Uterus (tissue), 4 donors: ENCODE data around the gene POLQ. TPM values are rescaled to one million over a fixed set of nuclear protein-coding genes. Genes with fewer than 3 reads are reported as not detected.
"Not testable (repeated sequence)": the region's sequence is repeated elsewhere in the genome, so short reads cannot be mapped to it uniquely, and the experiment has no call there.

Experiments used
- DNase-seq, 2 donors: peaks; one replicate each; pipeline ENCODE4 v3.0.0-alpha.2; 2019 to 2020
- H3K27ac ChIP-seq, 2 donors: fragments of 200-600 bp; sonication (generic); 1 replicate in 1 of 2; 2 replicates in 1 of 2; pipeline ENCODE4 v1.5.1; 2016 to 2018
- H3K27me3 ChIP-seq, 2 donors: fragments of 200-600 bp; sonication (generic); one replicate each; pipeline ENCODE4 v1.5.1; 2018 to 2019; ENCODE audit warnings: control low read depth in 1 of 2
- H3K36me3 ChIP-seq, 2 donors: fragments of 200-600 bp; sonication (generic); one replicate each; pipeline ENCODE4 v1.5.1; 2019; ENCODE audit warnings: control low read depth in 1 of 2
- H3K4me1 ChIP-seq, 2 donors: fragments of 200-600 bp; sonication (generic); one replicate each; pipeline ENCODE4 v1.5.1; 2018 to 2019; ENCODE audit warnings: control low read depth in 1 of 2
- H3K4me3 ChIP-seq, 2 donors: fragments of 200-600 bp; sonication (generic); 1 replicate in 1 of 2; 2 replicates in 1 of 2; pipeline ENCODE4 v1.5.1; 2018 to 2019; ENCODE audit warnings: mild to moderate bottlenecking in 1 of 2
- H3K9me3 ChIP-seq, 2 donors: fragments of 200-600 bp; sonication (generic); one replicate each; pipeline ENCODE4 v1.5.1; 2019; ENCODE audit warnings: control low read depth in 1 of 2
- CTCF ChIP-seq, 4 experiments: fragments of 200-600 bp in 2 of 4; fragments of 450-650 bp in 2 of 4; sonication (generic) in 2 of 4; IDR thresholded peaks; one replicate each; pipeline ENCODE4 v1.5.1; 2016 to 2019; ENCODE audit warnings: antibody characterized with exemption in 4 of 4, mild to moderate bottlenecking in 2 of 4, moderate library complexity in 1 of 4
- POLR2A ChIP-seq, 2 donors: fragments of 450-650 bp; IDR thresholded peaks; one replicate each; pipeline ENCODE4 v1.6.1; 2016; ENCODE audit warnings: antibody characterized with exemption in 2 of 2, mild to moderate bottlenecking in 1 of 2, moderate library complexity in 1 of 2
- intact Hi-C: fragments of 100-400 bp; cut with DNase I; formaldehyde crosslinking; loops from one replicate; pipeline ENCODE4 v1.15.1; 2023; ENCODE audit warnings: low total_unique reads
- total RNA-seq, 4 donors: library from RNA; depleted of rRNA in 3 of 4; stranded (reverse); fragments of >200 nt in 3 of 4; gene quantifications; one replicate each; pipeline versions ENCODE4 v1.1.0 to v1.2.4, GENCODE V29; 2014 to 2023
- donor health status: DM: yes; HTN: yes; CAD: no.

Gene POLQ
- total RNA-seq: 1 to 10 TPM in 1 of 4 donors, under 1 TPM in 2, not detected in 1; 0.26 to 5.8 (median 0.58) TPM

- Histone ChIP-seq H3K9me3 (no peaks in the 10 kb centered on the region), H3K4me3 (peak within 1 kb of the TSS; percentile 35 to 48), H3K4me1 (no peaks in the 10 kb centered on the region), H3K27ac (peak within 1 kb of the TSS; percentile 45 to 62), H3K27me3 (no peaks in the 10 kb centered on the region), H3K36me3 (no peaks in the 10 kb centered on the region)
- intact Hi-C loops: no loop called here
- TF ChIP-seq CTCF (IDR thresholded peaks at IDR 0.05): peak in 1 of 4 experiments; percentile 14
- TF ChIP-seq POLR2A (IDR thresholded peaks at IDR 0.05): no peak
- peak; percentile 87 to 88 for DNase-seq
Measured at GRCh38 chr3:121545574-121546455, at the start of gene POLQ. TSS of gene POLQ (minus strand) at chr3:121545988. CDS start at chr3:121545877, 111 bp downstream.

- no peak overlapping the region for H3K4me3 ChIP-seq
- H3K27ac ChIP-seq: no peak overlapping the region
- intact Hi-C loops: no loop called here
- no peaks in the 10 kb centered on the region for H3K4me1 ChIP-seq
- no peaks in the 10 kb centered on the region for H3K27me3 ChIP-seq
- DNase-seq: no peak
- no peaks in the 10 kb centered on the region for H3K9me3 ChIP-seq
- H3K36me3 ChIP-seq: no peaks in the 10 kb centered on the region
- TF ChIP-seq CTCF (IDR thresholded peaks at IDR 0.05) (no peak), POLR2A (IDR thresholded peaks at IDR 0.05) (no peak)
Measured at GRCh38 chr3:121594850-121595249, 49.1 kb upstream of the POLQ start.

GRCh38 chr3:121593806-121594205 lies 48.0 kb upstream of the POLQ start:
- H3K27me3 ChIP-seq, H3K36me3 ChIP-seq, H3K4me3 ChIP-seq, DNase-seq, H3K27ac ChIP-seq, H3K9me3 ChIP-seq, intact Hi-C loops, H3K4me1 ChIP-seq: not testable (repeated sequence)

- Histone ChIP-seq H3K27ac (no peak within 1 kb of the TSS), H3K36me3 (no peaks in the 10 kb centered on the region), H3K4me3 (no peak within 1 kb of the TSS), H3K9me3 (no peaks in the 10 kb centered on the region), H3K4me1 (no peaks in the 10 kb centered on the region), H3K27me3 (no peaks in the 10 kb centered on the region)
- TF ChIP-seq CTCF (IDR thresholded peaks at IDR 0.05) (no peak), POLR2A (IDR thresholded peaks at IDR 0.05) (no peak)
- intact Hi-C loops: no loop called here
- no peak for DNase-seq
Measured at GRCh38 chr3:121592856-121593702, 47.3 kb upstream of the POLQ start, which contains the start of gene FBXO40. TSS of gene FBXO40 (plus strand) at chr3:121593379. CDS start at chr3:121620576, 27,197 bp downstream.

- no peak overlapping the region for H3K4me3 ChIP-seq
- no peaks in the 10 kb centered on the region for H3K27me3 ChIP-seq
- intact Hi-C loops: no loop called here
- no peak overlapping the region for H3K27ac ChIP-seq
- H3K36me3 ChIP-seq: no peaks in the 10 kb centered on the region
- TF ChIP-seq CTCF (IDR thresholded peaks at IDR 0.05): no peak
- no peak for TF ChIP-seq POLR2A (IDR thresholded peaks at IDR 0.05)
- no peaks in the 10 kb centered on the region for H3K9me3 ChIP-seq
- DNase-seq: no peak
- H3K4me1 ChIP-seq: no peaks in the 10 kb centered on the region
Measured at GRCh38 chr3:121584418-121584817, 38.6 kb upstream of the POLQ start.
